Testis (tissue), 2 donors: ENCODE results near the gene CELSR1.

Experiments used
- POLR2A ChIP-seq: fragments of 450-650 bp; IDR thresholded peaks from one replicate; pipeline ENCODE4 v1.6.1; 2017; ENCODE audit warnings: antibody characterized with exemption, mild to moderate bottlenecking, moderate library complexity
- TF ChIP-seq, protein P1 (sequence below), 3 experiments: fragments of 450-650 bp in 2 of 3; fragments of 200-600 bp in 1 of 3; sonication (generic) in 1 of 3; IDR thresholded peaks; one replicate each; pipeline ENCODE4 v1.5.1; 2016 to 2019; ENCODE audit warnings: antibody characterized with exemption in 3 of 3, mild to moderate bottlenecking in 2 of 3, moderate library complexity in 1 of 3

DNA sequence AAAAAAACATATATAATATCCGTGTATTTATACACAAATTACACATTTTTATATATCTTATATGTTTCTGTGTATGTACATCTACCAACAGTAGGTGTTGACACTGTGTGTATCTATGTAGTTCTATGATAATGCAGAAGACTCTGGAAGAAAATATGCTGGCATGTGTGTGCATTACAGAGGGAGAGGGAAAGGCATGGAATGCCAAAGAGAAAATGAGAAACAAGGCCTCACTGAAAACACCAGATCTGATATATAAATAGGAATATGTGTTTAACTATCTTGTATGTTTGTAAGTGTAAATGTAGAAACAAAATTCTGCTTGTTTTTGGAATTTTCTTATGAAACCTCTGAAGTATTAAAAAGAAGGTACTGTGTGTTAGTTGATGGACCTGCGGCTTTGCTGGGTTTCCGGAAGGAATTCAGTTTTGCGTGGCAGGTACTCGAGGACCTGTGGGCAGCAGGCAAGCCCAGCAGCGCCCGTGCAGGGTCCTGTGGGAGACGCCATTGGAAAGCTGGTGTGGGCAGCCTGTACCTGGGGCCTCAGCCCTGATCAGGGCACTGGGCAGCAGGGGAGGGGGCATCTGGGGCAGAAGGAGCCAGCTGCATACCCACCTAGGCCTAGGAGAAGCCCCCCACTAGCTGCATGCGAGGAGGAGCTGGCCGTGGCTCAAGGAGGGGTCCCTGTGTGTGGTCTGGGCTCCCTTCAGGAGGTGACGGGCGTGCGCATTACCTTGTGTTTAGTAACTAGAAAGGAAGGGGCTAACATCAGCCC, 209.5 kb downstream of the CELSR1 start:
- TF ChIP-seq, protein P1, sequence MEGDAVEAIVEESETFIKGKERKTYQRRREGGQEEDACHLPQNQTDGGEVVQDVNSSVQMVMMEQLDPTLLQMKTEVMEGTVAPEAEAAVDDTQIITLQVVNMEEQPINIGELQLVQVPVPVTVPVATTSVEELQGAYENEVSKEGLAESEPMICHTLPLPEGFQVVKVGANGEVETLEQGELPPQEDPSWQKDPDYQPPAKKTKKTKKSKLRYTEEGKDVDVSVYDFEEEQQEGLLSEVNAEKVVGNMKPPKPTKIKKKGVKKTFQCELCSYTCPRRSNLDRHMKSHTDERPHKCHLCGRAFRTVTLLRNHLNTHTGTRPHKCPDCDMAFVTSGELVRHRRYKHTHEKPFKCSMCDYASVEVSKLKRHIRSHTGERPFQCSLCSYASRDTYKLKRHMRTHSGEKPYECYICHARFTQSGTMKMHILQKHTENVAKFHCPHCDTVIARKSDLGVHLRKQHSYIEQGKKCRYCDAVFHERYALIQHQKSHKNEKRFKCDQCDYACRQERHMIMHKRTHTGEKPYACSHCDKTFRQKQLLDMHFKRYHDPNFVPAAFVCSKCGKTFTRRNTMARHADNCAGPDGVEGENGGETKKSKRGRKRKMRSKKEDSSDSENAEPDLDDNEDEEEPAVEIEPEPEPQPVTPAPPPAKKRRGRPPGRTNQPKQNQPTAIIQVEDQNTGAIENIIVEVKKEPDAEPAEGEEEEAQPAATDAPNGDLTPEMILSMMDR (IDR thresholded peaks at IDR 0.05): no peak
- no peak for TF ChIP-seq POLR2A
